SK-N-SH (cell line): ENCODE measurements around the gene COLEC12. TPM values are rescaled to one million over a fixed set of nuclear protein-coding genes. Genes with fewer than 3 reads are reported as not detected.

ENCODE experiments used
- CTCF ChIA-PET: fragments of 300-600, 350-600 bp; formaldehyde crosslinking; extraction: SDS; loops from one replicate; lab custom pipeline; 2021; lab: Yijun Ruan, JAX
- POLR2A ChIA-PET: fragments of 350-600 bp; sonication (Branson Sonifier 250); formaldehyde crosslinking; extraction: SDS; loops from one replicate; lab custom pipeline; 2020; ENCODE audit warnings: antibody characterized with exemption, inconsistent platforms; lab: Yijun Ruan, JAX
- DNase-seq: peaks from one replicate; pipeline ENCODE4 v3.0.0; 2012
- H2AFZ ChIP-seq: fragments of 200-600 bp; sonication (generic); 2 replicates; pipeline ENCODE4 v1.8.1; 2016; ENCODE audit warnings: antibody characterized with exemption, mild to moderate bottlenecking, low read depth
- H3F3A ChIP-seq: fragments of 200-600 bp; sonication (generic); replicated peaks from 2 replicates; pipeline ENCODE3; 2016; ENCODE audit warnings: antibody characterized with exemption, mild to moderate bottlenecking; ENCODE audit not compliant: insufficient read depth
- H3K27ac ChIP-seq, 2 experiments: fragments of 200-500 bp in 1 of 2; fragments of 200-600 bp in 1 of 2; sonication (Bioruptor generic) in 1 of 2; sonication (generic), shearing (Covaris generic) in 1 of 2; 2 replicates each; pipeline versions ENCODE4 v1.5.1 to v1.6.1; 2014 to 2016; ENCODE audit warnings: low read depth in 2 of 2, inconsistent platforms in 1 of 2, low read length in 1 of 2, mild to moderate bottlenecking in 1 of 2, mixed read lengths in 1 of 2
- H3K27me3 ChIP-seq: fragments of 200-600 bp; sonication (generic), shearing (Covaris generic); 2 replicates; pipeline ENCODE4 v1.6.1; 2016; ENCODE audit warnings: mixed run types; ENCODE audit not compliant: insufficient read depth
- H3K36me3 ChIP-seq, 2 experiments: fragments of 200-500 bp in 1 of 2; fragments of 200-600 bp in 1 of 2; sonication (Bioruptor generic) in 1 of 2; sonication (generic) in 1 of 2; replicated peaks in 1 of 2; 2 replicates each; pipeline versions ENCODE3 to v1.5.1; 2014 to 2016; ENCODE audit warnings: low read length in 1 of 2, mild to moderate bottlenecking in 1 of 2; ENCODE audit not compliant: insufficient read depth in 2 of 2, control insufficient read depth in 1 of 2
- H3K4me1 ChIP-seq, 2 experiments: fragments of 200-500 bp in 1 of 2; fragments of 200-600 bp in 1 of 2; sonication (Bioruptor generic) in 1 of 2; sonication (generic), shearing (Covaris generic) in 1 of 2; 2 replicates each; pipeline versions ENCODE4 v1.5.1 to v1.6.1; 2014 to 2016; ENCODE audit warnings: low read depth in 1 of 2, low read length in 1 of 2, mixed run types in 1 of 2; ENCODE audit not compliant: insufficient read depth in 2 of 2, control insufficient read depth in 1 of 2
- H3K4me2 ChIP-seq: fragments of 200-600 bp; sonication (generic), shearing (Covaris generic); 2 replicates; pipeline ENCODE4 v1.6.1; 2017; ENCODE audit warnings: mixed run types
- H3K4me3 ChIP-seq, 2 experiments: fragments of 200-500 bp in 1 of 2; fragments of 200-600 bp in 1 of 2; sonication (Bioruptor generic) in 1 of 2; sonication (generic), shearing (Covaris generic) in 1 of 2; 2 replicates each; pipeline versions ENCODE4 v1.5.1 to v1.8.1; 2014 to 2016; ENCODE audit warnings: low read depth in 2 of 2, inconsistent platforms in 1 of 2, low read length in 1 of 2, mild to moderate bottlenecking in 1 of 2, mixed read lengths in 1 of 2, moderate library complexity in 1 of 2
- H3K79me2 ChIP-seq: fragments of 200-600 bp; sonication (generic); 2 replicates; pipeline ENCODE4 v1.8.1; 2017; ENCODE audit warnings: mild to moderate bottlenecking; ENCODE audit not compliant: insufficient read depth
- H3K9ac ChIP-seq: fragments of 200-600 bp; sonication (generic); 2 replicates; pipeline ENCODE4 v1.6.1; 2017; ENCODE audit warnings: mixed run types
- H3K9me2 ChIP-seq: fragments of 200-600 bp; sonication (generic); 2 replicates; pipeline ENCODE4 v1.6.1; 2017; ENCODE audit warnings: mixed run types
- H3K9me3 ChIP-seq: fragments of 200-600 bp; sonication (generic); 2 replicates; pipeline ENCODE4 v1.6.1; 2017; ENCODE audit warnings: mixed run types, mild to moderate bottlenecking, moderate library complexity
- H4K20me1 ChIP-seq: fragments of 200-600 bp; sonication (generic); 2 replicates; pipeline ENCODE4 v1.6.1; 2017; ENCODE audit warnings: mild to moderate bottlenecking, mixed run types; ENCODE audit not compliant: insufficient read depth
- EZH2phosphoT487 ChIP-seq: fragments of 200-600 bp; sonication (generic); IDR thresholded peaks from 2 replicates; pipeline ENCODE4 v1.6.1; 2017; ENCODE audit warnings: low read depth, mixed run types, mild to moderate bottlenecking, antibody characterized with exemption, moderate library complexity, borderline replicate concordance
- FOSL2 ChIP-seq: IDR thresholded peaks from 2 replicates; pipeline ENCODE4 v1.4.0; 2012; ENCODE audit warnings: low read depth, mild to moderate bottlenecking, moderate library complexity, borderline replicate concordance
- FOXJ3 ChIP-seq: sonication (generic); formaldehyde crosslinking; IDR thresholded peaks from 2 replicates; pipeline ENCODE4 v1.5.1; 2020; ENCODE audit warnings: mild to moderate bottlenecking, missing genetic modification reagents
- GATA2 ChIP-seq: sonication (generic); formaldehyde crosslinking; IDR thresholded peaks from 2 replicates; pipeline ENCODE4 v1.5.0; 2020; ENCODE audit warnings: mild to moderate bottlenecking, missing genetic modification reagents
- JUND ChIP-seq: IDR thresholded peaks from 2 replicates; pipeline ENCODE4 v1.4.0; 2012
- MAX ChIP-seq: IDR thresholded peaks from 2 replicates; pipeline ENCODE4 v1.4.0; 2012; ENCODE audit warnings: low read depth
- RAD21 ChIP-seq: IDR thresholded peaks from 2 replicates; pipeline ENCODE4 v1.6.1; 2012; ENCODE audit warnings: mild to moderate bottlenecking, low read length
- RCOR1 ChIP-seq: fragments of 150-350 bp; IDR thresholded peaks from 2 replicates; pipeline ENCODE4 v1.6.1; 2017; ENCODE audit warnings: antibody characterized with exemption, low read length
- RXRA ChIP-seq: IDR thresholded peaks from 2 replicates; pipeline ENCODE4 v1.4.0; 2012; ENCODE audit warnings: low read depth, mild to moderate bottlenecking, borderline replicate concordance
- SMC3 ChIP-seq: IDR thresholded peaks from 2 replicates; pipeline ENCODE4 v1.6.1; 2012; ENCODE audit warnings: low read depth, low read length, improper control_type of control experiment
- TAF1 ChIP-seq: IDR thresholded peaks from 2 replicates; pipeline ENCODE4 v1.6.1; 2012; ENCODE audit warnings: low read depth, mild to moderate bottlenecking, low read length, moderate library complexity, borderline replicate concordance
- WGBS: methylation state at CpG from one replicate; pipeline ENCODE4 v1.1.6; 2017; ENCODE audit warnings: low lambda C conversion rate; 5-methylcytosine and 5-hydroxymethylcytosine counted together
- polyA plus RNA-seq, 3 experiments: library from polyadenylated mRNA; depleted of rRNA; stranded (reverse); fragments of >200 nt; gene quantifications; 2 replicates each; pipeline ENCODE4 v1.2.3, GENCODE V29; 2012
- TF ChIP-seq, protein P1 (sequence below): IDR thresholded peaks from 2 replicates; pipeline ENCODE4 v1.4.0; 2012; ENCODE audit warnings: low read depth, borderline replicate concordance
- TF ChIP-seq, protein P2 (sequence below): IDR thresholded peaks from 2 replicates; pipeline ENCODE4 v1.6.1; 2012; ENCODE audit warnings: mild to moderate bottlenecking, low read depth, low read length, moderate library complexity
- TF ChIP-seq, protein P3 (sequence below): IDR thresholded peaks from 2 replicates; pipeline ENCODE4; 2012

COLEC12 gene
- polyA plus RNA-seq, 1 of the 3 experiments (the other 2 are of a cell fraction) = 41.2 TPM

DNA sequence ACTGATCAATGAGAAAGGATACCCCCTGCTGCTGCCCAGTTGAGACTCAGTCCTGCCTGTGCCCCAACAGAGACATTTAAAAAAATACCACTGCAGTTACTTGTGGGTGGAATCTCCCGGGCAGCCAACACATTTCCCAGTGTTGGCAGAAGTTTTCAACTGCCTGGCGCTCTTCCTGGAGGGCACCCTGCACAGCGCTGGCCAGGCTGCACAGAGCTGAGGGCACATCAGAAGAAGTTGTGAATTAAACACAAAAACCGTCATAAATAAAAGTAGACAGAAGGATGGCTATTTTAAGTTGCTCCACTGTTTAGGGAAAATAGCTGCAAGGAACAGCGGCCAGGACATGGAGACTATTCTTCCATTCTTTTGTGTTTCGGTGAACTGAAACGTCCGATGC lies 122.4 kb downstream of the COLEC12 start:
- Histone ChIP-seq H3F3A (no peaks in the 10 kb centered on the region), H2AFZ (no peak overlapping the region)
- CTCF ChIA-PET = interaction anchor here (0.9 to 1.5 kb wide), 2 partner anchors 12 to 119 kb away, joined by 3 to 5 read pairs; no protein-coding TSS in a partner anchor
- WGBS = 93% methylated on average over 8 of the region's 8 CpGs
- TF ChIP-seq JUND (no peak), EZH2phosphoT487 (no peak), RAD21 (no peak), RXRA (no peak), SMC3 (no peak), TAF1 (no peak), FOSL2 (no peak), FOXJ3 (CRISPR knock-in tag) (no peak), GATA2 (CRISPR knock-in tag) (no peak)
- TF ChIP-seq, protein P1, sequence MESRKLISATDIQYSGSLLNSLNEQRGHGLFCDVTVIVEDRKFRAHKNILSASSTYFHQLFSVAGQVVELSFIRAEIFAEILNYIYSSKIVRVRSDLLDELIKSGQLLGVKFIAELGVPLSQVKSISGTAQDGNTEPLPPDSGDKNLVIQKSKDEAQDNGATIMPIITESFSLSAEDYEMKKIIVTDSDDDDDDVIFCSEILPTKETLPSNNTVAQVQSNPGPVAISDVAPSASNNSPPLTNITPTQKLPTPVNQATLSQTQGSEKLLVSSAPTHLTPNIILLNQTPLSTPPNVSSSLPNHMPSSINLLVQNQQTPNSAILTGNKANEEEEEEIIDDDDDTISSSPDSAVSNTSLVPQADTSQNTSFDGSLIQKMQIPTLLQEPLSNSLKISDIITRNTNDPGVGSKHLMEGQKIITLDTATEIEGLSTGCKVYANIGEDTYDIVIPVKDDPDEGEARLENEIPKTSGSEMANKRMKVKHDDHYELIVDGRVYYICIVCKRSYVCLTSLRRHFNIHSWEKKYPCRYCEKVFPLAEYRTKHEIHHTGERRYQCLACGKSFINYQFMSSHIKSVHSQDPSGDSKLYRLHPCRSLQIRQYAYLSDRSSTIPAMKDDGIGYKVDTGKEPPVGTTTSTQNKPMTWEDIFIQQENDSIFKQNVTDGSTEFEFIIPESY = no peak
- TF ChIP-seq, all 33 proteins: peak for 0
- Histone ChIP-seq H3K9me3 (no peaks in the 10 kb centered on the region), H3K9me2 (no peaks in the 10 kb centered on the region), H3K36me3 (no peaks in the 10 kb centered on the region), H3K27ac (no peak overlapping the region), H3K9ac (no peak overlapping the region), H4K20me1 (no peaks in the 10 kb centered on the region), H3K4me2 (no peak overlapping the region), H3K4me1 (peaks cover 0 to 20% of the 10 kb centered on the region in 2 experiments; a peak in 2 of 4 replicates), H3K27me3 (no peaks in the 10 kb centered on the region), H3K79me2 (no peaks in the 10 kb centered on the region), H3K4me3 (no peak overlapping the region)
- POLR2A ChIA-PET = no interaction called here
- no peak for DNase-seq

DNA sequence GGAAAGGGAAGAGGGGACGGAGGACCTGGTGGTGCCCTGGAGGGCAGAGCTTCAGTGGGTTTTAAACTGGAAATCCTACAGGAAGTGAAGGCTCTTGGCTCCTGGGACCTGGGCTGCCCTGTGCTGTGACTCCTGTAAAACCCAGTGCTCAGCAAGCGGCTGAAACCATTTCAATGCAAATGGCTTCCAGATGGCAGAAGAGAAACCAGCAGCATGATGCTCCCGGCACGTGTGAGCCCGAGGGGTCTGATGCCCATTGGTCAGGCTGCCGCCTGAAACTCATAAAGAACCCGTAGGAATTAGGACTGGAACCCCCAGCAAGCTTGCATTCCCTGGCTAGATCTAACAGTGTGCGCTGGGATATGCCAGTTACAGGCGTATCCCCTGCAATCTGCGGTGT lies 123.4 kb downstream of the COLEC12 start:
- Histone ChIP-seq H3K9me3 (no peaks in the 10 kb centered on the region), H3K27ac (no peak overlapping the region), H3K9me2 (no peaks in the 10 kb centered on the region), H4K20me1 (no peaks in the 10 kb centered on the region), H3K4me3 (no peak overlapping the region), H3K4me2 (no peak overlapping the region), H3K9ac (no peak overlapping the region), H3K36me3 (no peaks in the 10 kb centered on the region), H3K4me1 (peaks cover 0 to 16% of the 10 kb centered on the region in 2 experiments; a peak in 2 of 4 replicates), H3F3A (no peaks in the 10 kb centered on the region), H3K27me3 (no peaks in the 10 kb centered on the region), H2AFZ (no peak overlapping the region), H3K79me2 (no peaks in the 10 kb centered on the region)
- DNase-seq = peak; percentile 37
- TF ChIP-seq MAX = no peak
- 0 out of 2 replicates have a peak, but pooled peaks have one; percentile 10 for TF ChIP-seq RCOR1
- TF ChIP-seq, protein P2, sequence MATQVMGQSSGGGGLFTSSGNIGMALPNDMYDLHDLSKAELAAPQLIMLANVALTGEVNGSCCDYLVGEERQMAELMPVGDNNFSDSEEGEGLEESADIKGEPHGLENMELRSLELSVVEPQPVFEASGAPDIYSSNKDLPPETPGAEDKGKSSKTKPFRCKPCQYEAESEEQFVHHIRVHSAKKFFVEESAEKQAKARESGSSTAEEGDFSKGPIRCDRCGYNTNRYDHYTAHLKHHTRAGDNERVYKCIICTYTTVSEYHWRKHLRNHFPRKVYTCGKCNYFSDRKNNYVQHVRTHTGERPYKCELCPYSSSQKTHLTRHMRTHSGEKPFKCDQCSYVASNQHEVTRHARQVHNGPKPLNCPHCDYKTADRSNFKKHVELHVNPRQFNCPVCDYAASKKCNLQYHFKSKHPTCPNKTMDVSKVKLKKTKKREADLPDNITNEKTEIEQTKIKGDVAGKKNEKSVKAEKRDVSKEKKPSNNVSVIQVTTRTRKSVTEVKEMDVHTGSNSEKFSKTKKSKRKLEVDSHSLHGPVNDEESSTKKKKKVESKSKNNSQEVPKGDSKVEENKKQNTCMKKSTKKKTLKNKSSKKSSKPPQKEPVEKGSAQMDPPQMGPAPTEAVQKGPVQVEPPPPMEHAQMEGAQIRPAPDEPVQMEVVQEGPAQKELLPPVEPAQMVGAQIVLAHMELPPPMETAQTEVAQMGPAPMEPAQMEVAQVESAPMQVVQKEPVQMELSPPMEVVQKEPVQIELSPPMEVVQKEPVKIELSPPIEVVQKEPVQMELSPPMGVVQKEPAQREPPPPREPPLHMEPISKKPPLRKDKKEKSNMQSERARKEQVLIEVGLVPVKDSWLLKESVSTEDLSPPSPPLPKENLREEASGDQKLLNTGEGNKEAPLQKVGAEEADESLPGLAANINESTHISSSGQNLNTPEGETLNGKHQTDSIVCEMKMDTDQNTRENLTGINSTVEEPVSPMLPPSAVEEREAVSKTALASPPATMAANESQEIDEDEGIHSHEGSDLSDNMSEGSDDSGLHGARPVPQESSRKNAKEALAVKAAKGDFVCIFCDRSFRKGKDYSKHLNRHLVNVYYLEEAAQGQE = no peak
- TF ChIP-seq, protein P3, sequence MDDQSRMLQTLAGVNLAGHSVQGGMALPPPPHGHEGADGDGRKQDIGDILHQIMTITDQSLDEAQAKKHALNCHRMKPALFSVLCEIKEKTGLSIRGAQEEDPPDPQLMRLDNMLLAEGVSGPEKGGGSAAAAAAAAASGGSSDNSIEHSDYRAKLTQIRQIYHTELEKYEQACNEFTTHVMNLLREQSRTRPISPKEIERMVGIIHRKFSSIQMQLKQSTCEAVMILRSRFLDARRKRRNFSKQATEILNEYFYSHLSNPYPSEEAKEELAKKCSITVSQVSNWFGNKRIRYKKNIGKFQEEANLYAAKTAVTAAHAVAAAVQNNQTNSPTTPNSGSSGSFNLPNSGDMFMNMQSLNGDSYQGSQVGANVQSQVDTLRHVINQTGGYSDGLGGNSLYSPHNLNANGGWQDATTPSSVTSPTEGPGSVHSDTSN = no peak
- CTCF ChIA-PET = interaction anchor here (0.9 to 1.5 kb wide), 2 partner anchors 13 to 120 kb away, joined by 3 to 5 read pairs; no protein-coding TSS in a partner anchor
- 78% methylated on average over 7 of the region's 10 CpGs for WGBS
- POLR2A ChIA-PET = no interaction called here
